Measurements from ENCODE around the gene NIT1.

DNA sequence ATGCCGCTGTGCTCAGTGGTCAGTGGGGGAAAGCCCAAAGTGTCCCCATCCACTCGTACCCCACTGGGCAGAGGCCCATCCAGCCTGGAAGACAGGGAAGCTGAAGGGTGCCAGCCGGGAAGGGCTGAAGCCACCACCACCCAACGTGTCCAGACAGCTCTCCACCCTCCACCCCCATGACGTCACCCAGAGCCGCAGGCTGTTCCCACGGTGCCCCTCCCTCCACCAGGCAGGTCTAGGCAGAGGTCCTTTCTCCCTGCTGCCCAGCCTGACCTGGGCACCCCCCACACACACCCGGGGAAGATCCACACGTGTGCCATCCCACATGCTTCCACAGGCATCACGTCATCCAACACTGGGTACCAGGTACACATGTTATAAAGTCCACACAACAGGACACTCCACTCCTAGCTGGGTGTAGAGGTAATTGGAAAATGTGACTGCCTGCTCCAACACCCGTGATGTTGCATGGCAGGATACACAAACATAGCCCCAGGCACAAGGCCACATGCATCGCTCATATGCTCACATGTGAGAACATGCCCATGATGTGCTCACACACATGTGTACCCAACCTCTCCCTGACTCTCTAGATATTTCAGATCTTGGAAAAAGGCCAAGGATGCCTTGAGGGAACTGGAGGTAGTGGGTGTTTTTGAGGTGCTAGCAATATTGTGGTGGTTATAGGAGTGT lies 43.1 kb upstream of the NIT1 start:
- TF ChIP-seq, protein P1, sequence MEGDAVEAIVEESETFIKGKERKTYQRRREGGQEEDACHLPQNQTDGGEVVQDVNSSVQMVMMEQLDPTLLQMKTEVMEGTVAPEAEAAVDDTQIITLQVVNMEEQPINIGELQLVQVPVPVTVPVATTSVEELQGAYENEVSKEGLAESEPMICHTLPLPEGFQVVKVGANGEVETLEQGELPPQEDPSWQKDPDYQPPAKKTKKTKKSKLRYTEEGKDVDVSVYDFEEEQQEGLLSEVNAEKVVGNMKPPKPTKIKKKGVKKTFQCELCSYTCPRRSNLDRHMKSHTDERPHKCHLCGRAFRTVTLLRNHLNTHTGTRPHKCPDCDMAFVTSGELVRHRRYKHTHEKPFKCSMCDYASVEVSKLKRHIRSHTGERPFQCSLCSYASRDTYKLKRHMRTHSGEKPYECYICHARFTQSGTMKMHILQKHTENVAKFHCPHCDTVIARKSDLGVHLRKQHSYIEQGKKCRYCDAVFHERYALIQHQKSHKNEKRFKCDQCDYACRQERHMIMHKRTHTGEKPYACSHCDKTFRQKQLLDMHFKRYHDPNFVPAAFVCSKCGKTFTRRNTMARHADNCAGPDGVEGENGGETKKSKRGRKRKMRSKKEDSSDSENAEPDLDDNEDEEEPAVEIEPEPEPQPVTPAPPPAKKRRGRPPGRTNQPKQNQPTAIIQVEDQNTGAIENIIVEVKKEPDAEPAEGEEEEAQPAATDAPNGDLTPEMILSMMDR (conservative IDR thresholded peaks at IDR 0.05) = no peak
- TF ChIP-seq EZH2 (IDR thresholded peaks at IDR 0.05; ENCODE audit: low read depth) = no peak

Data from PC-9 (cell line).